GM21526 (cell line): ENCODE results near the gene SGTA.

Experiments
- ATAC-seq: cut with Tn5 transposase; IDR thresholded peaks from one replicate; pipeline ENCODE4 v1.9.1; 2021; ENCODE audit warnings: moderate library complexity; ENCODE audit not compliant: unreplicated experiment, low FRiP score

Gene SGTA

DNA sequence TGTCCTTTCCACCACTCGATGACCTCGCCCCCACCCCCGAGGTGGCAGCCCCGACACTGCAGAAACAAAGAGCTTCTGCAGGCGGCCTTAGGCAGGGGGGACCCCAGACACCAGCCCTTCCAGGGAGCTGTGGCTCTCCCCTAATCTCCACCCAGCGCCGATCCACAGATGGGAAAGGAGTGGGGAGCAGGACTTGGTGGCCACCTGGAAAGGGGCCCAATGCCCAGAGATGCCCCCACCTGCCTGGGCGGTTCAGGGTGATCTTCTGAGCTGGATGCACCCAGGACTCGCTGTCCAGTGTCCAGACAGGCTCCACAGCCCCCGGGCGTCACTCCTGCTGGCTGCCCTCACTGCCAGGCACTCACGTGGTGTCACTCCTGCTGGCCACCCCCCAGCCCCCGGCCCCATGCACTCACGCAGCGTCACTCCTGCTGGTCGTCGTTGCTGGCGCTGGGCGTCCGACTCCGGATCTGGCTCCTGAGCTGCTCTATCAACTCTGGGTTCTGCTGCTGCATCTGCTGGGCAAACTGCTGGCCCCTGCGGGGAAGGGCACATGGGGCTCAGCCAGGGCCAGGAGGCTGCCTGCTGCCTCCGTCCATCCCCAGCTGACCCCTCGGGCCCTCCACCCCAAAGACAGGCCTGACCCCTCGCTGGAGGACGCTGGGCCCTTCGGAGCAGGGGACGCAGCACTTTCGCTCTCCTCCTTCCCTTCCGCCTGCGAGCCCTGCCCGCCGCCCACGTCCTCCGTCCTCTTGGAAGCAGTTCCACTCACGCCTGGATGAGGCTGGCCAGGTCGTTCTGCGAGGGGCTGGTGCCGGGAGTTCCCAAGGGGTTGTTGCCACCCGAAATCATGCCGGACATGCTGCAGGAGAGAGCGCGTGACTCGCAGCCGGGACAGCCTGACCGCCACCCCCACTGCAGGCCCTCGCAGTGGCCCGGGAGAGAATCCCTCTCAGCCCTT lies 25.9 kb downstream of the SGTA start:
- no peak for ATAC-seq

DNA sequence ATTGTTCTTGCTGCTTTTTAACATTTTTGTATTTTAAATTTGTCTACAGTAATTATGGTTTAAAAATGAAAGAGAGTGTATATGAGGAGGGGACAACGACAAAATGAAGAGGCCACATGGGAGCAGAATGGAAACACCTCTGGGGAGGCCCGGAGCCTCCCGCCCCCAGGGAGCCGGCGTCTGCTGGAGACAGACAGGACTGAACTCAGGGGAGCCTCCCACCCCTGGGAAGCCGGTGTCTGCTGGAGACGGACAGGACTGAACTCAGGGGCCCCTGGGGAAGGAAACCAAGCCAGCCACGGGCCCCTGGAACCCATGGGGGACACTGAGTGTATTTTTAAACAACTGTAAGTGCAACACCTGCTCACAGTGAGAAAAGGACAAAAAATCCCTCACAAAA lies 26.6 kb downstream of the SGTA start:
- no peak for ATAC-seq

DNA sequence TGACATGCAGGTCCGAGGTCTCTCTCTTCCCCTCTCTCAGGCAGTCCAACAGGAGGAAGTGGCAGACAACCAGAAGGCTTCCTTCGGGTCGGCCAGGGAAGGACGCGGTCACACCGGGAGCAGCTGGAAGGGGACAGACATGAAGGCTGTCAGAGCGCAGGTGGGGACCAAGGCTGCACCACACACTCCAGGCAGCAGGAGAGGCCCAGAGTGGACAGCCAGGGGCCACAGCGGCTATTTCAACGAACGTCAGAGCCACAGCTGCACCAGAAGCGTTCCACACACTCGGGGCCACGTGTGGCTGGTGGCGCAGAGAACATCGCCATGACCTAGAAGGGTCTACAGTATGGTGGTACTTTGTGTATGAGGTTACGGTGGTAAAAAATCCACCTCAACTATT lies 27.3 kb downstream of the SGTA start:
- no peak for ATAC-seq

DNA sequence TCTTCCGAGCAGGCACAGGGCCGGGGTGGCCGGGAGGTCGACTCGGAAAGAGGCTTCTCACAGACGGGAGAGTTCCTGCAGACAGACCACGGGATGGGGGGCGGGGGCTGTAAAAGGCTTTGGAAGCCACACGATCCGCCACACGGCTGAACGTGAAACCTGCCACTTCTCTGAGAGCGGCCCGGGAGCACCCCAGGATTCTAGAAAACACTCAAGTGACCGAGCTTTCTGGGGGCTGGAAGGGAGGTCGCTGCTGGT lies 27.7 kb downstream of the SGTA start:
- no peak for ATAC-seq

DNA sequence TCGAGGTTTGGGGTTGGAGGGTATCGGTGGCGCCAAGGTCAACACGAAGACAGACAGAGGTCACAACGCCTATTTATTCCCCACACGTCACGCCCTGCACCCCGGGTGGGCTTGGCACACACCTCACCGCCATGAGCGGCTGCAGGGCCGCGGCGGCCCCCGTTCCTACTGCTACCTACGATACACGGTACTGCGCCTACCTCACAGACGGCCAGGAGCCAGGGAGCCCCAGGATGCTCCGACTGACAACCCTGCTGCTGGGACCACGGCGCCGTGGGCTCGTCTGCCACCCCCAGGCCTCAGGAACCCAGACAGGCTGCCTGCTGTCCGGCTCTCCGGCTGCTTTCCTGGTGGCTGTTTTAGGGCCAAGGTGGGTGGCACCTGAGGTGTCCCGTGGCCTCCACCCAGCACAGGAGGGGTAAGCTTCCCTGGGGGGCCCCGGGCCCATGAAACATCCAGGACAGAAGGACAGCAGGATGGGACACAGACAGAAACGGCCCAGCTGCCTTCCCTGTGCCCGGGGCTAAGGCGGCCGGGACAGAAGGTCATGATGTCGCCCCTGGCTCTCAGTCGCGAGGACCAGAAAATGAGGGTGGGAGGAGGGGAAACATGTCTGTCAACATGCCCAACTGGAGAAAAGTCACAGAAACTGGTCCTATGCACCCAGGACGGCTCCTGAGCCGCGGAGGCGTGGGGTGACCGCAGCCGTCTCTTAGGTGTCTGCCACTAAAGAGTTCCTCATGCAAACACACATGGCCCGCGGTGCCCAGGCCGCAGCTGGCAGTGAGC lies 28.2 kb downstream of the SGTA start:
- ATAC-seq = no peak

DNA sequence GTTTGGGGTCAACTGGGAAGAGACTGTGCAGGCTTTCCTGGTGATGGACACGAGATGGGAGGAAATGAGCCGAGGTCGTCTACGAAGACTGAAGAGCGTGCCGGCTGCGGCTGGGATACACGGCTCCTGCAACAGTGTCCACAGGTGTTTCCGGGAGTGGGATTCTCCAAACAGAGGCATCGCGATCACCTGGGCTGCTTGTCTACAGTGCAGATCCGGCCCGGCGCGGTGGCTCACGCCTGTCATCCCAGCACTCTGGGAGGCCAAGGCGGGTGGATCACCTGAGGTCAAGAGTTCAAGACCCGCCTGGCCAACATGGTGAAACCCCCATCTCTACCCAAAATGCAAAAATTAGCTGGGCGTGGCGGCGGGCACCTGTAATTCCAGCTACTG lies 31.6 kb downstream of the SGTA start:
- ATAC-seq = no peak

DNA sequence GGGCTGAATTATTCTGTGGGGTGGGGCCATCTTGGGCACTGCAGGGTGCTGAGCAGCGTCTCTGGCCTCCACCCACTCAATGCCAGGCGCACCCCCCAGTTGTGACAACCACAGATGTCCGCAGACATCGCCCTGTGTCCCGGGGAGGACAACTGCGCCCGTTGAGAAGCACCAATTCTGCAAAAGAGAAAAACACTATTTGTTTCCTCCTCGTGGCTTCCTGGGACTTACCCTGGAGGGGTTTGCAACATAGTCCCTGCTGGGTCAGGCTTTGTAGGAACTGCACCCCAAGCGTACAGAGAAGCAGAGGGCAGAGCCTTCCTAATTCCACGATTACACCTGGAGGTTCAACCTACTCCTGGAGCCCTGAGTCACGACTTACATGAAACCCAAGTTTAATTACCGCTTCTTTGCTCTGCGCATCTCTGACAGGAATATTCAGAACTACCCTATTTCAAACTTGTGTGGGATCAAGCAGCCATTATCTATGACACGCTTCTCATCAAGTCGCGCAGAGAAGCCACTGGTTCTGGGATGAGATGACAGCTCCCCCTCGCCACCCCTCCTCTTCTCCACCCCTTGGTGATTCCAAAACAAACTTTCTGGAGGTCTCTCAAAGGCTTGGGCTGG lies 32.1 kb downstream of the SGTA start:
- ATAC-seq = no peak

DNA sequence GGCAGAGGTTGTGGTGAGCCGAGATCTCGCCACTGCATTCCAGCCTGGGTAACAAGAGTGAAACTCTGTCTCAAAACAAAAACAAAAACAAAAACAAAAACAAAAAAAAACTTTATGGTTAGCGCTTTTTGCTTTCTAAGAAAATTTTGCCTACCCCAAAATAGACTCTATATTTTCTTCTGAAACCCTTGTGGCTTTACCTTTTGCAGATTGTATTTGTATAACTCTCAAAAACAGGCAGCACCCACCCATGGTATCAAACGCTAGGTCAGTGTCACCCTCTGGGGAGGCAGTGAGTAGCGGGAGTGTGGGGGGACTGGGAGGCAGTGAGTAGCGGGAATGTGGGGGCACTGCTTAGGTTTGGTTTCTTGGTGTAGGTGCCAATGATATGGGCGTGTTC lies 35.7 kb downstream of the SGTA start:
- no peak for ATAC-seq

DNA sequence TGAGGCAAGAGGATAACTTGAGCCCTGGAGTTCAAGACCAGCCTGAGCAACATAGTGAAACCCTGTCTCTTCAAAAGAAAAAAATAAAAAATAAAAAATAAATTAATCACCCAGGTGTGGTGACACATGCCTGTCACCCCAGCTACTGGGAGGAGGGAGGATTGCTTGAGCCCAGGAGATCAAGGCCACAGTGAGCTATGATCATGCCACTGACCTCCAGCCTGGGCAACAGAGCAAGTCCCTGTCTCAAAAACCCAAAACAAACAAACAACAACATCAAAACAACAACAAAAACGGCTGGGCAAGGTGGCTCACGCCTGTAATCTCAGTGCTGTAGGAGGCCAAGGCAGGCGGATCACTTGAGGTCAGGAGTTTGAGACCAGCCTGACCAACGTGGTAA lies 39.0 kb downstream of the SGTA start:
- no peak for ATAC-seq

DNA sequence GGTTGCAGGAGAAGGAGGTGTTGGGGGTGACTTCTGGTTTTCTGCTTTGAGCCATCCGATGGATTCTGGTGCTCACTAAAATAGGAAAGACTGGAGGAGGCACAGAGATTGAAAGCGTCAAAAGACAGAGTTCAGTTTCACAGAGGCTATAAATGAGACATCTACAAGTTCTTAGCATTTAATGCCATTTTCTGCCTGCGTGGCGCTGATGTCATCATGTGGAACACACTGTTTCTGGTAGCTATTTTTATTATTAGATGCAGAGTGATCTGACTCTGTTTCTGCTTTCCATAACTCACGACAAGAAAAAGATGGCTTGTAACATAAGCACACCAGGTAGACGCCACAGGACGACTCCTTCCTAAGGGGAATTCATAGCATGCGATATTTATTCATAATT lies 40.0 kb downstream of the SGTA start:
- no peak for ATAC-seq

DNA sequence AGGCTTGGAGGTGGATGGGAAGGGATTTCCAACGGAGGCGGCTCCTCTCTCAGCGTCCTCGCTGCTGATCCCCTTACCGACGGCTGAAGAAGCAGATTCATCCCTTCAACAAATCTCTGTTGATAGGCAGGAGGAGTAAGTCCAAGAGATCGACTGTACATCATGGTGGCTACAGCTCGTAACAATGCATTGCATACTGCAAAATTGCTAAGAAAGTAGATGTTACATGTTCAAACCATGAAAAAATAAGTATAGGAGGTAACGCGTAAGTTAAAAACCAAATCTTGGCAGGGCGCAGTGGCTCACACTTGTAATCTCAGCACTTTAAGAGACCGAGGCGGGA lies 42.8 kb downstream of the SGTA start:
- no peak for ATAC-seq

DNA sequence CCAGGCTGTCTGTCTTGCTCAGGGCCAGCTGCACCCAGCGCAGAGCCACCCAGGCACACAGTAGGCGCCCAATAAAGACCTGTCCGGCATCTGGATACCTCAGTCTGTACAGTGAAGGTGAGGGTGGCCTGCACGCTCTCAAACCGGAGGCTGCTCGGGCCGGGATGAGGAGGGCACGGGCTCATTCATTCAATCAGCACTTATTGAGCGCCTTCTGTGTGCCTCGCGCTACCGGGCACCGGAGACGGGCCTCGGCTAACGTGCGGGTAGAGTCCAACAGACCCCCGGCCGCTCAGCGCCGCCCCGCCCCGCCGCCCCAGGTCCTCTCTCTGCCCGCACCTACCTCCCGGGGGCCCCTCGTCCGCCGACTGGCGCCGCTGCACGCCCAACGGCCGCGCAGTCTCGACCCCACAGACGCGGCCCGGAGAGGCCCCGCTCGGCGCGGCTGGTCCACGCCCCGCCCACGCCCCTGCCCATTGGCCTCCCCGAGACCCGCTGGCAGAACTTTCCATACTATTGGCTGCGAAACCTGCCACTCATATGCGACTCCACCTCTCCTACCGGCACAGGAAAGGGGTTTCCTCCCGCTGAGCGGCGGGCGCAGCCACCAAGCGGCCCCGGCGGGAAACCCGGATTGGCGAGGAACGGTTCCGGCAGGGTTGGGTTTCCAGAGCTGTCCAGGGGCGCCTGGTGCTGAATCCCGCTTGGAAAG lies 43.3 kb downstream of the SGTA start, which contains the start of gene SLC39A3:
TSS of gene SLC39A3 (minus strand) at position 416 of the 712 bp plus-strand sequence. CDS start 2,760 bp downstream, outside the sequence.
- peak; percentile 86 for ATAC-seq

DNA sequence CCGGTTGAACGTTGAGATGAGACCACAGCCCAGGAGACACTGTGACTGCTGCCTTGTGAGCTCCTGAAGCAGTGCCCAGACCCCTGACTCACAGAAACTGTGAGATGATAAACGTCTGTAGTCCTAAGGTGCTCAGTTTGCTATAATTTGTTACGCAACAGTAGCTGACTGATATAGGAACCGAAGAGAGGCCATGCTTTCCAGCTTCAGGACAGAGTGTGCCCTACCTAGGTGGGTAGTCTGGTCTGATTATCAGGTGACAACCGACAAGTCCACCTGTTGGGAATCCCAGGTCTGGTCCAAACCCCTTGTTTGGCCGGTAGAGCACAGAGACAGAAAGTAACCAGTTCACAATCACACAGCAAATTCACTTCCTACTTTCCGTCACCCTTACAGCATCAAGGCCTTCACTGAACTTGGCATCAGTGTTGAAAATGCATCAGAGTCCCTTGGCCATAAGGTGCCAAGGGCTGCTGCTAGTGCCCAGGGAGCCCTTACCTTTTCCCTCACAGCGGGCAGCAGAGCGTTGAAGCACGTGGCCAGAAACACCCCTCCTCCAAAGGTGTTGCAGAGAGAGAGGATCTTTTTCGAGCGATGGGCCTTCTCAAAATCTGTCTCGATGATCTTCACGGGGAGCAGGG lies 46.4 kb downstream of the SGTA start:
- no peak for ATAC-seq

DNA sequence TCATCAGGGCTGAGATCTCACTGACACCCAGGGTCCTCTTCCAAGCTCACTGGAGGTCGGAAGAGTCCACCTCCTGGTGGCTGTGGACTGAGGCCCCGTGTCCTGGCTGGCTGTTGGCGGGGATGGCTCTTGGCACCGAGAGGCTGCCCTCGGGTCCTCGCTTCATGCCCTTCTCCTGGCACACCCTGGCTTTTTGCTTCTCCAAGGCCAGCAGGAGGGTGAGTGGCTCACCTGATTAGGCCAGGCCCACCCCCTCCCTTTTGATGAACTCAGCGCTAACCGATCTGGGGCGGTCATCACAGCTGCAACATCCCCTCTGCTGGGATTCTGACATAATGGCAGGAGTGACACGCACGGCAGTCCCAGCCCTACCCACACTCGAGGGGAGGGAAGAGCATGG lies 47.7 kb downstream of the SGTA start:
- no peak for ATAC-seq

DNA sequence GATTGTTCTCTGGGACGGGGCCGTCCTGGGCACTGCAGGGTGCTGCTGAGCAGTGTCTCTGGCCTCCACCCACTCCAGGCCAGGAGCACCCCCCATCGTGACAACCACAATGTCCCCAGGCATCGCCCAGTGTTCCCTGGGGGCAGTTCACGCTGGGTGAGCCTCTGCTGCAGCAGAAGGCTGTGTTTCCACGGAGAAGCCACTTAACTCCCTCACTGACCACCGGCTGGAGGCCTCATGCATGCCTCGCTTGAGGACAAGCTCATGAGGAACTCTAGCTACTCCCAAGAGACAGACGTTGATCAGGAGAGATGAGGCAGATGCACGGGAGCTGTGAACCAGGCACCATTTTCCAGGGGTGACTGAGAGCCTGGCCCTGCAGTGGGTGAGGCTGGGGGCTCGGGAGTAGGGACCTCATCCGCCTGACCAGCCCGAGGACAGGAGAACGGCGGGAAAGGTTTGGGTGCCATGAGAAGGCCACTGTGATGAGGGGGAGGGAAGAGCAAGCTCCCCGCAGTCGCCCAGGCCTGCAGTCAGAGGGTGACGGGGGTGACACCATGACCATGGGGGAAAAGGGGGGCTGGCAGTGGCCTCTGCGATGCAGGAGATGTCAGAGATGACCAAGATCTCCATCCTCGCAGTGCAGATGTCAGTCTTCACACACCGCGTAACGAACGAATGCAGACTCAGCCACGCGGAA lies 48.3 kb downstream of the SGTA start:
- no peak for ATAC-seq

DNA sequence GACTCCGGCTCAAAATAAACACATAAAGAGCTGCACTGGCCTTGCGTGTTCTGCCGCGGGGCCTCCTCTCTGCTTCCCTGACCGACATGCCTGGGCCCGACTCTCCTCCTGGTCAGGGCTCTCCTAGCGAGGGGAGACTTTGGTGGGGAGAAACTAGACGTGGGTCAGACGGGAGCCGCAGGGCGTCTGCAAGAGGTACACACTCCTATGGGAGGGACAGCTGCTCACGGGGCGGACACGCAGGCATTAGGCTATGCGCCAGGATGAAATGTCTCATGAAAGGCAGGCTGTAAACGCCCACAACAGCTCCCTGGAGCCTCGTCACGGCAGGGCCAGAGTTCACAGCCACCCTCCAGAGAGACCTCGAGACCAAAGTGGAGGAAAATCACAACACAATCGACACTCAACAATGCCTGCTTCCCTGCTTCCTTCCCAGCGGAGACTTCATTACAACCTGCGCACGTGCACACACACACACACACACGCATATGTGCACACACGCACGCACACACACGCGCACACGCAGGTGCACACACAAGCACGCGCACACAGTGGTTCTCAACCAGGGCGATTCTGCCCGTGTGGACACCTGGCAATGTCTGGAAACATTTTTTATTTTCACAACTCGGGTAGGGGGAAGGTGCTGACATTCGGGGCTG lies 49.0 kb downstream of the SGTA start:
- no peak for ATAC-seq

DNA sequence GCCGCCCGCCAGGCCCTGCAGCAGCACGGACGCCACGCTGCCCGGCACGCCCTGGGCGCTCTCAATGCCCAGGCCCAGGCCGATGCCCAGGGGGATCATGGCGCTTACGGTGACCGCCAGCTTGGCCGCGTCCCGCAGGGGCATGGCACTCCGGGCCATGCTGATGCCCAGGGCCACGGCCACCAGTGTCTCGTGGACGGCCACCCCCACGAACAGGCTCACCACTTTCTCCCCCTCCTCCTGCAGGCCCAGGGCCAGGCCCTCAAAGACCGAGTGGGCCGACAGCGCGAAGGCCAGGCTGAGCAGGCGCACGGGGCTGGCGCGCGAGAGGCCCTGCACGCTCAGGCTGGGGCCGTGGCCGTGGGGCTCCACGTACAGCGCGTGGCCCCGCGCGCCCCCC lies 50.2 kb downstream of the SGTA start:
- ATAC-seq = no peak

DNA sequence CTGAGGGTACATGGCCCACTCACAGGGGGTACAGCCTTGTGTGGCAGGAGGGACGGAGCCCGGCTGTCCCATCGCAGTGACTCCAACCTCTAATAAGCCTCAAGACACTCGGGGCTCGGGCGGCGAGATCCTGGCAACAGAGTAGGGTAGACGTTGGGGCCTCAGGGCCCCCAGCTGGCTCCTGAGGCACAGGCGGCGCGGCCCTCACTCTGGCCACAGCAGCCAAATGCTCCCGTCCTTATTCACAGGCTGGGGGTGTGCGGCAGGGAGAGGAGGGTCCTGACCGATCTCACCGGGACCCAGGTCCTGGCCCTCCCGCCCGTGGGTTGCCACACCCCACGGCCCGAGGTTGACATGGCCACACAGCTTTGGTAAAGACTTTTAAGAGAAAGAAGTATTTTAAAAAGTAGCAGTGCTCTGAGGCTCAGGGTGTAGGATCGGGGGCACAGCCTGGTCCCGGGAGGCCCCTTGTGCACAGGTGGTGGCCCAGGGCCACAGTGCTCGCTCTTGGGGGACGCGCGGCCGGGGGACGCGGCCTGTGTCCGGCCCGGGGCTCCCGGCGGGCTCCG lies 50.8 kb downstream of the SGTA start:
- ATAC-seq = no peak
